GM12891 (cell line): ENCODE results near the gene ARMC9.

ENCODE experiments used
- DNase-seq: peaks from one replicate; pipeline ENCODE4 v3.0.0; 2011; ENCODE audit warnings: low spot score; ENCODE audit not compliant: insufficient read length
- FAIRE-seq: peaks from 2 replicates; lab custom pipeline; 2011; peaks lifted over from hg19 to GRCh38; lab: Jason Lieb, UNC
- PAX5 ChIP-seq: IDR thresholded peaks from 2 replicates; pipeline ENCODE4 v1.6.1; 2011; ENCODE audit warnings: low read length, moderate library complexity, mild to moderate bottlenecking; ENCODE audit not compliant: insufficient read depth, severe bottlenecking
- POLR2A ChIP-seq: IDR thresholded peaks from 2 replicates; pipeline ENCODE4 v1.6.1; 2011; ENCODE audit warnings: low read depth, low read length, control low read depth
- POLR2AphosphoS5 ChIP-seq: IDR thresholded peaks from 2 replicates; pipeline ENCODE4 v1.6.1; 2011; ENCODE audit warnings: low read depth, low read length, control low read depth
- POU2F2 ChIP-seq: IDR thresholded peaks from 2 replicates; pipeline ENCODE4 v1.6.1; 2011; ENCODE audit warnings: low read depth, mild to moderate bottlenecking, control low read depth, low read length, moderate library complexity
- SPI1 ChIP-seq: IDR thresholded peaks from 2 replicates; pipeline ENCODE4 v1.6.1; 2011; ENCODE audit warnings: low read depth, low read length, control low read depth
- TAF1 ChIP-seq: IDR thresholded peaks from 2 replicates; pipeline ENCODE4 v1.6.1; 2011; ENCODE audit warnings: low read depth, low read length, control low read depth

The ARMC9 gene

GRCh38 chr2:231200805-231201474, 2.5 kb downstream of the ARMC9 start:
- DNase-seq, result no peak
- TF ChIP-seq POLR2A, result no peak
- no peak for TF ChIP-seq POU2F2
- TF ChIP-seq PAX5, result no peak
- no peak for TF ChIP-seq SPI1
- TF ChIP-seq POLR2AphosphoS5, result no peak
- no peak for TF ChIP-seq TAF1
- FAIRE-seq, result no peak

- DNase-seq, result no peak
- no peak for TF ChIP-seq PAX5
- no peak for TF ChIP-seq SPI1
- no peak for TF ChIP-seq POU2F2
- TF ChIP-seq POLR2AphosphoS5, result no peak
- TF ChIP-seq POLR2A, result no peak
- TF ChIP-seq TAF1, result no peak
- FAIRE-seq, result no peak
These were observed 3.0 kb downstream of the ARMC9 start for GRCh38 chr2:231201475-231201814.

- FAIRE-seq (no peak), DNase-seq (no peak)
- TF ChIP-seq PAX5 (no peak), POLR2AphosphoS5 (no peak), TAF1 (no peak), POLR2A (no peak), POU2F2 (no peak), SPI1 (no peak)
These were observed 4.7 kb downstream of the ARMC9 start for GRCh38 chr2:231203087-231203486.

- TF ChIP-seq POLR2AphosphoS5, result no peak
- no peak for TF ChIP-seq POU2F2
- no peak for TF ChIP-seq TAF1
- no peak for TF ChIP-seq SPI1
- TF ChIP-seq PAX5, result no peak
- TF ChIP-seq POLR2A, result no peak
- DNase-seq (no peak), FAIRE-seq (no peak)
These were observed 5.7 kb downstream of the ARMC9 start for GRCh38 chr2:231204146-231204545.

GRCh38 chr2:231204581-231204980, 6.2 kb downstream of the ARMC9 start:
- no peak for FAIRE-seq
- no peak for DNase-seq
- TF ChIP-seq POLR2A, result no peak
- no peak for TF ChIP-seq TAF1
- TF ChIP-seq PAX5, result no peak
- no peak for TF ChIP-seq POU2F2
- TF ChIP-seq SPI1, result no peak
- TF ChIP-seq POLR2AphosphoS5, result no peak

GRCh38 chr2:231207734-231208133, 9.3 kb downstream of the ARMC9 start:
- FAIRE-seq, result no peak
- no peak for DNase-seq
- TF ChIP-seq SPI1 (no peak), POLR2A (no peak)

- DNase-seq (no peak), FAIRE-seq (no peak)
- no peak for TF ChIP-seq POU2F2
- no peak for TF ChIP-seq SPI1
- no peak for TF ChIP-seq TAF1
- no peak for TF ChIP-seq PAX5
- TF ChIP-seq POLR2A, result no peak
- TF ChIP-seq POLR2AphosphoS5, result no peak
These were observed 12.4 kb downstream of the ARMC9 start for GRCh38 chr2:231210782-231211181.

- no peak for FAIRE-seq
These were observed 13.1 kb downstream of the ARMC9 start for GRCh38 chr2:231211486-231211885.

GRCh38 chr2:231212329-231212845, 14.0 kb downstream of the ARMC9 start:
- FAIRE-seq, result no peak
- DNase-seq, result no peak
- TF ChIP-seq POLR2AphosphoS5 (no peak), TAF1 (no peak), POU2F2 (no peak)

More at GRCh38 chr2:231211486-231211885, 13.1 kb downstream of the ARMC9 start:
- TF ChIP-seq PAX5 (no peak), POU2F2 (no peak), POLR2AphosphoS5 (no peak), POLR2A (no peak), SPI1 (no peak), TAF1 (no peak)
- no peak for DNase-seq

- TF ChIP-seq SPI1, result no peak
- TF ChIP-seq POU2F2, result no peak
- no peak for TF ChIP-seq POLR2A
- TF ChIP-seq PAX5, result no peak
- no peak for TF ChIP-seq TAF1
- TF ChIP-seq POLR2AphosphoS5, result no peak
- FAIRE-seq (no peak), DNase-seq (no peak)
These were observed 15.7 kb downstream of the ARMC9 start for GRCh38 chr2:231213931-231214642.

GRCh38 chr2:231218366-231218765, 19.9 kb downstream of the ARMC9 start:
- DNase-seq (no peak), FAIRE-seq (no peak)
- TF ChIP-seq POU2F2 (no peak), POLR2AphosphoS5 (no peak), POLR2A (no peak), PAX5 (no peak), TAF1 (no peak), SPI1 (no peak)
